Mesenchymal stem cell (in vitro differentiated cells and primary cell): ENCODE measurements around the gene SRRT.
"Not testable (repeated sequence)": the region's sequence is repeated elsewhere in the genome, so short reads cannot be mapped to it uniquely, and the experiment has no call there.

Experiments used
- DNase-seq: peaks from one replicate; pipeline ENCODE4 v3.0.0-alpha.2; 2013
- H2AFZ ChIP-seq: one replicate; pipeline ENCODE4 v1.6.1; 2013; ENCODE audit warnings: low read depth, mild to moderate bottlenecking, control low read depth, inconsistent platforms, low read length, moderate library complexity
- H2AK5ac ChIP-seq: 2 replicates; pipeline ENCODE4 v1.6.1; 2013; ENCODE audit warnings: low read length, moderate library complexity, mild to moderate bottlenecking, inconsistent platforms; ENCODE audit not compliant: severe bottlenecking
- H2BK120ac ChIP-seq: one replicate; pipeline ENCODE4 v1.6.1; 2013; ENCODE audit warnings: low read depth, mild to moderate bottlenecking, inconsistent platforms, low read length, moderate library complexity
- H2BK12ac ChIP-seq, 2 experiments: one replicate each; pipeline ENCODE4 v1.6.1; 2013; ENCODE audit warnings: inconsistent platforms in 2 of 2, low read length in 2 of 2, mild to moderate bottlenecking in 2 of 2, moderate library complexity in 2 of 2, control low read depth in 1 of 2
- H2BK15ac ChIP-seq: one replicate; pipeline ENCODE4 v1.6.1; 2013; ENCODE audit warnings: mild to moderate bottlenecking, low read depth, inconsistent platforms; ENCODE audit not compliant: poor library complexity, severe bottlenecking
- H2BK5ac ChIP-seq: 2 replicates; pipeline ENCODE4 v1.6.1; 2013; ENCODE audit warnings: low read depth, mild to moderate bottlenecking, low read length, control low read depth, inconsistent platforms; ENCODE audit not compliant: poor library complexity, severe bottlenecking
- H3K14ac ChIP-seq, 2 experiments: one replicate each; pipeline ENCODE4 v1.6.1; 2013; ENCODE audit warnings: inconsistent platforms in 2 of 2, low read length in 2 of 2, control low read depth in 1 of 2, mild to moderate bottlenecking in 1 of 2, moderate library complexity in 1 of 2
- H3K18ac ChIP-seq, 2 experiments: one replicate each; pipeline ENCODE4 v1.6.1; 2013; ENCODE audit warnings: inconsistent platforms in 2 of 2, low read length in 2 of 2, control low read depth in 1 of 2, low read depth in 1 of 2, mild to moderate bottlenecking in 1 of 2
- H3K23ac ChIP-seq, 2 experiments: one replicate each; pipeline ENCODE4 v1.6.1; 2013; ENCODE audit warnings: inconsistent platforms in 2 of 2, low read length in 2 of 2, mild to moderate bottlenecking in 2 of 2, moderate library complexity in 2 of 2, control low read depth in 1 of 2
- H3K27ac ChIP-seq: 2 replicates; pipeline ENCODE4 v1.5.1; 2013; ENCODE audit warnings: mild to moderate bottlenecking, moderate library complexity, low read length, control low read depth, inconsistent platforms; ENCODE audit not compliant: poor library complexity, severe bottlenecking
- H3K27me3 ChIP-seq, 2 experiments: 2 replicates each; pipeline versions ENCODE4 v1.6.1 to v1.7.0; 2013; ENCODE audit warnings: low read length in 2 of 2, mild to moderate bottlenecking in 2 of 2, moderate library complexity in 2 of 2, control low read depth in 1 of 2, inconsistent platforms in 1 of 2; ENCODE audit not compliant: control insufficient read depth in 1 of 2, insufficient read depth in 1 of 2
- H3K36me3 ChIP-seq, 2 experiments: 2 replicates each; pipeline versions ENCODE4 v1.6.1 to v1.7.0; 2013; ENCODE audit warnings: low read length in 2 of 2, control low read depth in 1 of 2, inconsistent platforms in 1 of 2, low read depth in 1 of 2, mild to moderate bottlenecking in 1 of 2; ENCODE audit not compliant: insufficient read depth in 2 of 2, control insufficient read depth in 1 of 2
- H3K4ac ChIP-seq, 2 experiments: one replicate each; pipeline ENCODE4 v1.6.1; 2013; ENCODE audit warnings: inconsistent platforms in 2 of 2, low read length in 2 of 2, mild to moderate bottlenecking in 2 of 2, moderate library complexity in 2 of 2, control low read depth in 1 of 2, low read depth in 1 of 2
- H3K4me1 ChIP-seq: 2 replicates; pipeline ENCODE4 v1.6.1; 2013; ENCODE audit warnings: low read depth, low read length, control low read depth; ENCODE audit not compliant: control insufficient read depth, insufficient read depth
- H3K4me2 ChIP-seq: 2 replicates; pipeline ENCODE4 v1.6.1; 2013; ENCODE audit warnings: low read length, mild to moderate bottlenecking, inconsistent platforms; ENCODE audit not compliant: poor library complexity, severe bottlenecking
- H3K4me3 ChIP-seq, 2 experiments: 2 replicates each; pipeline versions ENCODE4 v1.5.1 to v1.7.0; 2013; ENCODE audit warnings: low read length in 2 of 2, mild to moderate bottlenecking in 2 of 2, control low read depth in 1 of 2, low read depth in 1 of 2; ENCODE audit not compliant: insufficient read depth in 1 of 2
- H3K79me1 ChIP-seq: replicated peaks from 2 replicates; pipeline ENCODE4 v1.6.1; 2013; ENCODE audit warnings: mild to moderate bottlenecking, control low read depth, low read length, inconsistent platforms; ENCODE audit not compliant: poor library complexity, severe bottlenecking
- H3K9ac ChIP-seq: 2 replicates; pipeline ENCODE4 v1.7.0; 2013; ENCODE audit warnings: mild to moderate bottlenecking, low read length, moderate library complexity
- H3K9me3 ChIP-seq: 2 replicates; pipeline ENCODE4 v1.7.0; 2013; ENCODE audit warnings: mild to moderate bottlenecking, low read length; ENCODE audit not compliant: control insufficient read depth
- H4K8ac ChIP-seq: one replicate; pipeline ENCODE4 v1.6.1; 2013; ENCODE audit warnings: inconsistent platforms, mild to moderate bottlenecking, low read length, moderate library complexity
- H4K91ac ChIP-seq: one replicate; pipeline ENCODE4 v1.6.1; 2013; ENCODE audit warnings: mild to moderate bottlenecking, low read length, inconsistent platforms
- WGBS: methylation state at CpG from one replicate; pipeline ENCODE4 v1.1.7; 2013; ENCODE audit warnings: mixed read lengths; 5-methylcytosine and 5-hydroxymethylcytosine counted together

SRRT gene

DNA sequence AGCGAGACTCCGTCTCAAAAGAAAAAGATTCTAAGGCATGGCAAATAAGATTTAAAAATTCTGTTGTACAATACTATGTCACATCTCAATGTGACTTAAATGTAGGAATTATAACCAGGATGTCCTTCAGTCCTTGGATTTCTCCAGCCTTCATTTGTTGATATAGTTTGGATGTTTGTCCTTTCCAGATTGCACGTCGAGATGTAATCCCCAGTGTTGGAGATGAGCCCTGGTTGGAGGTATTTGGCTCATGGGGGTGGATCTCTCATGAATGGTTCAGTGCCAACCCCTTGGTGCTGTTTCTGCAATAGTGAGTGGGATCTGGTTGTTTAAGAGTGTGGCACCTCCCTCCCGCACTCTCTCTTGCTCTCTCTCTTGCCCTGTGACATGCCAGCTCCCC, 33.6 kb downstream of the SRRT start:
- 93% methylated on average over 3 of the region's 5 CpGs for WGBS
- H3K4me2 ChIP-seq, result no peak overlapping the region
- H2BK15ac ChIP-seq, result no peak overlapping the region
- H4K8ac ChIP-seq, result no peak overlapping the region
- no peak overlapping the region for H4K91ac ChIP-seq
- no peak overlapping the region for H2BK12ac ChIP-seq
- no peak overlapping the region for H3K27ac ChIP-seq
- no peak overlapping the region for H3K9ac ChIP-seq
- H2AK5ac ChIP-seq, result no peak overlapping the region
- H2BK120ac ChIP-seq, result no peak overlapping the region
- no peak overlapping the region for H2AFZ ChIP-seq
- no peak for DNase-seq
- H3K14ac ChIP-seq, result no peak overlapping the region
- no peak overlapping the region for H3K4me3 ChIP-seq
- H3K79me1 ChIP-seq, result no peaks in the 10 kb centered on the region
- no peak overlapping the region for H3K4ac ChIP-seq
- no peaks in the 10 kb centered on the region for H3K36me3 ChIP-seq
- H3K4me1 ChIP-seq, result no peaks in the 10 kb centered on the region
- peaks cover 5% of the 10 kb centered on the region for H3K9me3 ChIP-seq
- no peak overlapping the region for H3K18ac ChIP-seq
- H3K23ac ChIP-seq, result no peak overlapping the region
- peaks cover 0 to 5% of the 10 kb centered on the region in 2 experiments for H3K27me3 ChIP-seq
- no peak overlapping the region for H2BK5ac ChIP-seq

DNA sequence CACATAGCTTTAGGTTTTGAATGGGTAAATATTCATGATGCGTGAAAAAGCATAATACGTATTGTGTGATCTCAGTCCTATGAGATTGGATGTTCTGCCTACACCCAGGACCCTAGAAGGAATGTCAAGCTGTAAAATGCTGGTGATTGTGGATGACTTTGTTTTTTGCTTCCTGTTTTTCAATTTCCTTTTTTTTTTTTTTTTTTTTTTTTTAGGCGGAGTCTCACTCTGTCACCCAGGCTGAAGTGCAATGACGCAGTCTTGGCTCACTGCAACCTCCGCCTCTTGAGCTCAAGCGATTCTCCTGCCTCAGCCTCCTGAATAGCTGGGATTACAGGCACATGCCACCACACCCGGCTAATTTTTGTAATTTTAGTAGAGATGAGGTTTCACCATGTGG, 35.5 kb downstream of the SRRT start:
- not testable (repeated sequence) for H3K4me3 ChIP-seq, H3K27me3 ChIP-seq, H3K4ac ChIP-seq, H3K23ac ChIP-seq, H3K9ac ChIP-seq, H3K4me1 ChIP-seq, H4K8ac ChIP-seq, DNase-seq, H2AFZ ChIP-seq, H2BK12ac ChIP-seq, H3K18ac ChIP-seq, H3K79me1 ChIP-seq, H3K27ac ChIP-seq, H2BK15ac ChIP-seq, H2BK5ac ChIP-seq, H3K4me2 ChIP-seq, H3K36me3 ChIP-seq, H2AK5ac ChIP-seq, H4K91ac ChIP-seq, H2BK120ac ChIP-seq, H3K14ac ChIP-seq, H3K9me3 ChIP-seq
- 97% methylated on average over 6 of the region's 7 CpGs for WGBS

DNA sequence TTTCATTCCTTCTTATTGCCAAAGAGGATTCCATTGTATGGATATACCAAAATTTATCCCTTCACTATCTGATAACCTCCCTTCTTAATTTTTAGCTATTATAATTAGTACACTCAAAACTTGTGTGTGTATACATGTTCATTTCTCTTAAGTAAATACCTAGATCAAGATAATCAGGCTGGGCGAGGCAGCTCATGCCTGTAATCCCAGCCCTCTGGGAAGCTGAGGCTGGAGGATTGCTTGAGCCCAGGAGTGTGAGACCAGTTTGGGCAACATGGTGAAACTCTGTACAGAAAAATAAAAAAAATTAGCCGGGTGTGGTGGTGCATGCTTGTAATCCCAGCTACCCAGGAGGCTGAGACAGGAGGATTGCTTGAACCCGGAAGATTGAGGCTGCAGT, 36.6 kb downstream of the SRRT start:
- H4K8ac ChIP-seq, result no peak overlapping the region
- H3K27ac ChIP-seq, result no peak overlapping the region
- H3K36me3 ChIP-seq, result no peaks in the 10 kb centered on the region
- no peaks in the 10 kb centered on the region for H3K79me1 ChIP-seq
- DNase-seq, result no peak
- no peak overlapping the region for H3K4me3 ChIP-seq
- H2BK12ac ChIP-seq, result no peak overlapping the region
- no peak overlapping the region for H3K4ac ChIP-seq
- peaks cover 0 to 5% of the 10 kb centered on the region in 2 experiments for H3K27me3 ChIP-seq
- peaks cover under 1% of the 10 kb centered on the region for H3K9me3 ChIP-seq
- WGBS, result 85% methylated on average over 1 of the region's 3 CpGs
- H3K14ac ChIP-seq, result no peak overlapping the region
- H2AK5ac ChIP-seq, result no peak overlapping the region
- no peak overlapping the region for H3K18ac ChIP-seq
- no peak overlapping the region for H3K23ac ChIP-seq
- H3K4me1 ChIP-seq, result no peaks in the 10 kb centered on the region
- no peak overlapping the region for H2BK120ac ChIP-seq
- H3K4me2 ChIP-seq, result no peak overlapping the region
- H2BK5ac ChIP-seq, result no peak overlapping the region
- H4K91ac ChIP-seq, result no peak overlapping the region
- H2AFZ ChIP-seq, result no peak overlapping the region
- H2BK15ac ChIP-seq, result no peak overlapping the region
- no peak overlapping the region for H3K9ac ChIP-seq

DNA sequence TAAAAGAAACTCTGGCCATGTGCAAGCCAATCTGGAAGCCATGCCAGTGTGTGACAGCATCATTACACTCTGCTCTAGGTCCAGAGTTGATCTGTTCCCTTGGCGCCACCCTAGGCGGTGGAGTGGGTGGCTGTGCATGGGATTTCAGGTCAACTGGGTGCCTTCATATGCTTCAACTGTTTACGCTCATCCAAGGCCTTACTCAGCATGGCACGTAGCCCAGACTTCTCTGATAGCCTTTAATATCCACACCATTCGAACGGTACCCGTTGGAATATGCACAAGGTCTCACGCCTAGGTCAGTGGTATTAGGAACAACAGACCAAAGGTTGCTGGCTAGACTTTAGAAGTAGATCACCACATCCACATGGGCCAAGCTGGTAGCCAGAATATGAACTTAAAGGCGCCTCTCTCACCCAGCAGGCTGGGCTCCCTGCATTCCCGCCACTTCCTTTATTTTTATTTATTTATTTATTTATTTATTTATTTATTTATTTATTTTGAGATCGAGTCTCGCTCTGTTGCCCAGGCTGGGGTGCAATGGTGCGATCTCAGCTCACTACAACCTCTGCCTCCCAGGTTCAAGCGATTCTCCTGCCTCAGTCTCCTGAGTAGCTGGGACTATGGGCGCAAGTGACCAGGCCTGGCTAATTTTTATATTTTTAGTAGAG, 39.4 kb downstream of the SRRT start:
- H3K27me3 ChIP-seq, result peaks cover 0 to 5% of the 10 kb centered on the region in 2 experiments
- H2BK12ac ChIP-seq, result no peak overlapping the region
- H3K36me3 ChIP-seq, result no peaks in the 10 kb centered on the region
- no peaks in the 10 kb centered on the region for H3K79me1 ChIP-seq
- H3K9ac ChIP-seq, result no peak overlapping the region
- H3K4me1 ChIP-seq, result no peaks in the 10 kb centered on the region
- WGBS, result 91% methylated on average over 12 of the region's 15 CpGs
- no peak overlapping the region for H3K23ac ChIP-seq
- no peak overlapping the region for H3K18ac ChIP-seq
- no peak overlapping the region for H2AFZ ChIP-seq
- no peak overlapping the region for H2AK5ac ChIP-seq
- no peak overlapping the region for H3K4ac ChIP-seq
- no peaks in the 10 kb centered on the region for H3K9me3 ChIP-seq
- H3K27ac ChIP-seq, result no peak overlapping the region
- no peak overlapping the region for H2BK120ac ChIP-seq
- no peak overlapping the region for H3K4me2 ChIP-seq
- H4K91ac ChIP-seq, result no peak overlapping the region
- H3K14ac ChIP-seq, result no peak overlapping the region
- H4K8ac ChIP-seq, result no peak overlapping the region
- H3K4me3 ChIP-seq, result no peak overlapping the region
- no peak overlapping the region for H2BK5ac ChIP-seq
- no peak for DNase-seq
- no peak overlapping the region for H2BK15ac ChIP-seq
